Erythroblast (primary cell): Measurements from ENCODE around the gene LYPD3.

ENCODE experiments used
- GATA1 ChIP-seq: IDR thresholded peaks from 2 replicates; pipeline ENCODE4 v1.6.1; 2011; ENCODE audit warnings: low read depth, mild to moderate bottlenecking, control low read depth, low read length, moderate library complexity
- POLR2A ChIP-seq: IDR thresholded peaks from 2 replicates; pipeline ENCODE4 v1.6.1; 2011; ENCODE audit warnings: mild to moderate bottlenecking, low read length

DNA sequence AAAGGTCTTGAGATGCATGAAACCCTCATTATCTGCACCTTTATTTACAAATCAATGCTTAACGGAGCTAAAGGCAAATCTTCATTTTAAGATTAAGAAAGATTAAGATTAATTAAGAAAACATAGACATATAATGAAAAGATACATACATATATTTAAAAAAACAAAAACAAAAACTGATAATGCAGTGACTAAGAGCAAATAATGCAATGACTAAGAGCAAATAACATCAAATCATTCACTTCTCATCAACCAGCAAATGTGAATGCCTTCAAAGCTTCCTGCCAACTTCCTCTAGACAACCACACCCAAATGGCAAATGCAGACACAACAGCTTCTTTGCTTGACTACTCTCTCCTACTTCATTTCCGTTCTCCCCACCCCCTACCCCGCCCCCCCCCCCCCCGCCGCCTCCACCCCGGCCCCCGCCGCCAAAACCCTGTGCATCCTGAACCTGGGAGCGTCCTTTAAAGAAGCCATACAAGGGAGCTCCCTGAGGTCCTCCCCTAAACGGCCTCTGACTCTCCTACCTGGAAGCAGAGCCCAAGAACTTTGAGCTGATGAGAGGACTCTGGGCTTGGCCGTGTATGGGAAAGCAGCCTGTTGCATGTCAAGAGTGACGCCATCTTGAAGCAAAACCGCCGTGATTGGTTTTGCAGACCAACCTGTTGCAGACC is 26.2 kb downstream of the LYPD3 start:
- no peak for TF ChIP-seq POLR2A
- no peak for TF ChIP-seq GATA1
